Measurements from ENCODE around the gene APOBEC3A. TPM values are rescaled to one million over a fixed set of nuclear protein-coding genes. Genes with fewer than 3 reads are reported as not detected.

The APOBEC3A gene
- total RNA-seq, 2 donors from 2014 or later = not detected

DNA sequence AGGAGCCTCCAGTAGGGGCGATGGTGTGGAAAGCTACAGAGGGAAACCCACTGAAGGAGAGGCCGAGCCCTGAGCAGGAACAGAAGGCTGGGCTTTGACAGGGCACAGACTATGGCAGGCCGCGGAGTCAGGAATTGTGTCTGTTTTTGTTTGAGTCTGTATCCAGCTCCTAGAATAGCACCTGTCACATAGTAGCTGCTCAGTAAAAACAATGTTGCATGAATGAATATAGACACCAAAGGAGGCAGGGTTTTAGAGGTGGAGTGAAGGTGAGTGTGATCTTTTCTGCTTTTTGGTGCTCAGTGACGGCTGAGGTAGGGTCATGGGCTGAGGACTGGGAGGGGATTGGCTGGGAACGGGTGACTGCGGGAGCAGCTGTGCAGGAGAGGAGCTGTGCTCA, 18.5 kb upstream of the APOBEC3A start:
- Histone ChIP-seq H3K4me1 (peaks cover 14% of the 10 kb centered on the region), H3K4me3 (no peak overlapping the region), H3K9me3 (no peaks in the 10 kb centered on the region), H3K27ac (no peak overlapping the region), H3K27me3 (no peaks in the 10 kb centered on the region), H3K36me3 (replicated peaks in 1 of 2; ENCODE audit: insufficient read depth in 1 of 2, low read depth in 2 of 2) (no peaks in the 10 kb centered on the region)
- WGBS, 2 donors = 89 to 91% methylated on average over 7 of the region's 7 CpGs
- intact Hi-C loops (cut with DNase I) = no loop called here
- ATAC-seq (no peak), DNase-seq (no peak)
- TF ChIP-seq POLR2A (IDR thresholded peaks at IDR 0.05) = no peak
- no peak for TF ChIP-seq CTCF (IDR thresholded peaks at IDR 0.05)

DNA sequence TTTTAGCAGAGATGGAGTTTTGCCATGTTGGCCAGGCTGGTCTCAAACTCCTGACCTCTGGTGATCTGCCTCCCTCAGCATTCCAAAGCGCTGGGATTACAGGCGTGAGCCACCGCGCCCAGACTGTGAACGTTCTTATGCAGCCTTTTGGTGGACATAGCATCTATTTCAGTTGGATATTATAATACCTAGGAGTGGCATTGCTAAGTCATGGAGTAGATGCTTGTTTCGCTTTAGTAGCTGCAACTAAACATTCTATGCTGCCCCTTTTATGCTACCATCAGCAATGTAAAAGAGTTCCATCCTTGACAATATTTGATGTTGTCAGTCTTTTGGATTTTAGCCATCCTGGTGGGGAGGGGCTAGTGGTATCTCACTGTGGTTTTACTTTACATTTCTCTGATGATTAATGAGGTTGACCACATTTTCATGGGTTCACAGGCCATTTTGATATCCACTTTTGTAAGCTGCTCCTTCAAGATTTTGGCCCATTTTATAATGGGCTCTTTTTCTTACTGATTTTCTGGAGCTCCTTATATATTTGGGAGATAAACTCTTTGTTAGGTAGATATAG, 16.5 kb upstream of the APOBEC3A start:
- peak in 1 of 4 donors; percentile 1 for DNase-seq
- intact Hi-C loops (cut with DNase I) = no loop called here

GRCh38 chr22:38941488-38941987, 15.9 kb upstream of the APOBEC3A start:
- no peaks in the 10 kb centered on the region for H3K9me3 ChIP-seq
- H3K27me3 ChIP-seq = no peaks in the 10 kb centered on the region
- intact Hi-C loops (cut with DNase I) = no loop called here
- no peaks in the 10 kb centered on the region for H3K4me1 ChIP-seq
- no peak for ATAC-seq
- H3K4me3 ChIP-seq = no peak overlapping the region
- DNase-seq = peak in 2 of 4 donors; percentile 5 to 54
- no peaks in the 10 kb centered on the region for H3K36me3 ChIP-seq (replicated peaks in 1 of 2; ENCODE audit: insufficient read depth in 1 of 2, low read depth in 2 of 2)
- WGBS, 2 donors = 70 to 77% methylated on average over 12 to 13 of the region's 13 CpGs
- H3K27ac ChIP-seq = no peak overlapping the region
- TF ChIP-seq POLR2A (IDR thresholded peaks at IDR 0.05) (no peak), CTCF (IDR thresholded peaks at IDR 0.05) (no peak)

More for the DNA sequence above, 16.5 kb upstream of the APOBEC3A start:
- no peak overlapping the region for H3K4me3 ChIP-seq
- WGBS, 2 donors = 81 to 89% methylated on average over 6 of the region's 6 CpGs
- no peaks in the 10 kb centered on the region for H3K27me3 ChIP-seq
- H3K4me1 ChIP-seq = no peaks in the 10 kb centered on the region
- TF ChIP-seq POLR2A (IDR thresholded peaks at IDR 0.05) (no peak), CTCF (IDR thresholded peaks at IDR 0.05) (no peak)
- no peaks in the 10 kb centered on the region for H3K36me3 ChIP-seq (replicated peaks in 1 of 2; ENCODE audit: insufficient read depth in 1 of 2, low read depth in 2 of 2)
- H3K9me3 ChIP-seq = no peaks in the 10 kb centered on the region
- no peak overlapping the region for H3K27ac ChIP-seq
- ATAC-seq = no peak

- no peak for DNase-seq
- TF ChIP-seq CTCF (IDR thresholded peaks at IDR 0.05) = no peak
- no peak for TF ChIP-seq POLR2A (IDR thresholded peaks at IDR 0.05)
- Histone ChIP-seq H3K4me3 (no peak overlapping the region), H3K27me3 (no peaks in the 10 kb centered on the region), H3K4me1 (no peaks in the 10 kb centered on the region), H3K36me3 (replicated peaks in 1 of 2; ENCODE audit: insufficient read depth in 1 of 2, low read depth in 2 of 2) (no peaks in the 10 kb centered on the region), H3K9me3 (no peaks in the 10 kb centered on the region), H3K27ac (no peak overlapping the region)
- ATAC-seq = no peak
- intact Hi-C loops (cut with DNase I) = no loop called here
- WGBS, 2 donors = 74 to 75% methylated on average over 5 of the region's 5 CpGs
Observed at GRCh38 chr22:38942702-38943101, 14.7 kb upstream of the APOBEC3A start.

GRCh38 chr22:38943201-38943600, 14.2 kb upstream of the APOBEC3A start:
- H3K27ac ChIP-seq = no peak overlapping the region
- peak in 1 of 7 experiments; percentile 20 for TF ChIP-seq CTCF (IDR thresholded peaks at IDR 0.05)
- TF ChIP-seq POLR2A (IDR thresholded peaks at IDR 0.05) = no peak
- no peaks in the 10 kb centered on the region for H3K9me3 ChIP-seq
- H3K36me3 ChIP-seq (replicated peaks in 1 of 2; ENCODE audit: insufficient read depth in 1 of 2, low read depth in 2 of 2) = no peaks in the 10 kb centered on the region
- no peak overlapping the region for H3K4me3 ChIP-seq
- ATAC-seq (no peak), DNase-seq (peak in 1 of 4 donors; percentile 5)
- no peaks in the 10 kb centered on the region for H3K27me3 ChIP-seq
- WGBS, 2 donors = 43 to 63% methylated on average over 9 of the region's 9 CpGs
- intact Hi-C loops (cut with DNase I) = no loop called here
- no peaks in the 10 kb centered on the region for H3K4me1 ChIP-seq
